Neural progenitor cell (in vitro differentiated cells): Measurements from ENCODE around the gene TBXAS1. TPM values are rescaled to one million over a fixed set of nuclear protein-coding genes. Genes with fewer than 3 reads are reported as not detected.

Experiments
- DNase-seq: peaks from one replicate; pipeline ENCODE4 v3.0.0-alpha.2; 2016; ENCODE audit warnings: low spot score
- H2AFZ ChIP-seq: fragments of 200-600 bp; sonication (generic); replicated peaks from 2 replicates; pipeline ENCODE4 v1.6.1; 2016; ENCODE audit warnings: antibody characterized with exemption
- H3F3A ChIP-seq: fragments of 200-600 bp; sonication (generic); 2 replicates; pipeline ENCODE4 v1.6.1; 2016; ENCODE audit warnings: antibody characterized with exemption, low read depth
- H3K27ac ChIP-seq: fragments of 200-600 bp; sonication (generic); 2 replicates; pipeline ENCODE4 v1.5.1; 2016; ENCODE audit warnings: mild to moderate bottlenecking
- H3K27me3 ChIP-seq: fragments of 200-600 bp; sonication (generic); 2 replicates; pipeline ENCODE4 v1.6.1; 2016; ENCODE audit warnings: mild to moderate bottlenecking, moderate library complexity
- H3K36me3 ChIP-seq: fragments of 200-600 bp; sonication (generic); 2 replicates; pipeline ENCODE4 v1.5.1; 2016
- H3K4me1 ChIP-seq: fragments of 200-600 bp; sonication (generic); 2 replicates; pipeline ENCODE4 v1.6.1; 2016; ENCODE audit warnings: mixed run types
- H3K4me2 ChIP-seq: fragments of 200-600 bp; sonication (generic); 2 replicates; pipeline ENCODE4 v1.6.1; 2016
- H3K4me3 ChIP-seq: fragments of 200-600 bp; sonication (generic); 2 replicates; pipeline ENCODE4 v1.5.1; 2016
- H3K79me2 ChIP-seq: fragments of 200-600 bp; sonication (generic); 2 replicates; pipeline ENCODE4 v1.6.1; 2016; ENCODE audit warnings: low read depth
- H3K9ac ChIP-seq: fragments of 200-600 bp; sonication (generic); 2 replicates; pipeline ENCODE4 v1.6.1; 2016
- H3K9me3 ChIP-seq: fragments of 200-600 bp; sonication (generic); 2 replicates; pipeline ENCODE4 v1.5.1; 2016; ENCODE audit warnings: low read depth
- H4K20me1 ChIP-seq: fragments of 200-600 bp; sonication (generic); 2 replicates; pipeline ENCODE4 v1.6.1; 2016; ENCODE audit warnings: low read depth
- H3K27ac Mint-ChIP-seq: 3 replicates; pipeline ENCODE4 v1.8.0; 2021; ENCODE audit warnings: mixed read lengths
- H3K27me3 Mint-ChIP-seq: 2 replicates; pipeline ENCODE4 v1.8.0; 2022; ENCODE audit warnings: low read depth, mild to moderate bottlenecking, inconsistent platforms, moderate library complexity, mixed read lengths; ENCODE audit not compliant: insufficient read depth
- H3K36me3 Mint-ChIP-seq: 3 replicates; pipeline ENCODE4 v1.8.0; 2021; ENCODE audit warnings: mixed read lengths
- H3K4me1 Mint-ChIP-seq: 3 replicates; pipeline ENCODE4 v1.8.0; 2021; ENCODE audit warnings: mixed read lengths
- H3K4me3 Mint-ChIP-seq: 3 replicates; pipeline ENCODE4 v1.8.0; 2021; ENCODE audit warnings: mild to moderate bottlenecking, moderate library complexity, mixed read lengths
- H3K9me3 Mint-ChIP-seq: 3 replicates; pipeline ENCODE4 v1.8.0; 2020; ENCODE audit warnings: mixed read lengths
- CTCF ChIP-seq: fragments of 200-600 bp; sonication (generic); IDR thresholded peaks from 2 replicates; pipeline ENCODE4 v1.5.1; 2017; ENCODE audit warnings: antibody characterized with exemption, mild to moderate bottlenecking
- EZH2 ChIP-seq: fragments of 200-600 bp; sonication (generic); IDR thresholded peaks from 2 replicates; pipeline ENCODE4 v1.6.1; 2017; ENCODE audit warnings: antibody characterized with exemption, mild to moderate bottlenecking, moderate library complexity
- EZH2phosphoT487 ChIP-seq: fragments of 200-600 bp; sonication (generic); IDR thresholded peaks from 2 replicates; pipeline ENCODE4 v1.6.1; 2017; ENCODE audit warnings: antibody characterized with exemption
- total RNA-seq: library from RNA; depleted of rRNA; stranded (reverse); fragments of >200 nt; gene quantifications from 2 replicates; pipeline ENCODE4 v1.2.3, GENCODE V29; 2015; ENCODE audit warnings: low replicate concordance

The TBXAS1 gene
- total RNA-seq, 1 donor from 2014 or later: not detected

GRCh38 chr7:139959285-139959628, 130.2 kb downstream of the TBXAS1 start:
- Histone ChIP-seq H3K4me3 (no peak overlapping the region), H3K79me2 (no peaks in the 10 kb centered on the region), H3K36me3 (no peaks in the 10 kb centered on the region), H3K9me3 (no peaks in the 10 kb centered on the region), H2AFZ (no peak overlapping the region), H3K4me2 (no peak overlapping the region), H3F3A (no peaks in the 10 kb centered on the region), H3K9ac (no peak overlapping the region), H3K27me3 (no peaks in the 10 kb centered on the region), H4K20me1 (no peaks in the 10 kb centered on the region), H3K4me1 (peaks cover 8% of the 10 kb centered on the region), H3K27ac (no peak overlapping the region)
- Mint-ChIP-seq H3K4me1 (peaks cover 13% of the 10 kb centered on the region), H3K9me3 (no peaks in the 10 kb centered on the region), H3K36me3 (no peaks in the 10 kb centered on the region), H3K27ac (no peak overlapping the region), H3K27me3 (peaks cover 3% of the 10 kb centered on the region), H3K4me3 (no peak overlapping the region)
- no peak for DNase-seq
- TF ChIP-seq CTCF (no peak), EZH2 (no peak), EZH2phosphoT487 (no peak)

GRCh38 chr7:139959718-139960117, 130.7 kb downstream of the TBXAS1 start:
- H3K27ac Mint-ChIP-seq: no peak overlapping the region
- H3K4me3 ChIP-seq: no peak overlapping the region
- peaks cover 7% of the 10 kb centered on the region for H3K4me1 ChIP-seq
- TF ChIP-seq CTCF: no peak
- TF ChIP-seq EZH2: no peak
- TF ChIP-seq EZH2phosphoT487: no peak
- H3K27ac ChIP-seq: no peak overlapping the region
- no peaks in the 10 kb centered on the region for H3K36me3 Mint-ChIP-seq
- no peak overlapping the region for H3K4me3 Mint-ChIP-seq
- H3K27me3 ChIP-seq: no peaks in the 10 kb centered on the region
- no peaks in the 10 kb centered on the region for H3K36me3 ChIP-seq
- peaks cover 13% of the 10 kb centered on the region for H3K4me1 Mint-ChIP-seq
- DNase-seq: no peak
- H3K27me3 Mint-ChIP-seq: peaks cover 3% of the 10 kb centered on the region
- H4K20me1 ChIP-seq: no peaks in the 10 kb centered on the region
- H3K9me3 Mint-ChIP-seq: no peaks in the 10 kb centered on the region
- no peak overlapping the region for H2AFZ ChIP-seq
- no peak overlapping the region for H3K9ac ChIP-seq
- no peaks in the 10 kb centered on the region for H3K79me2 ChIP-seq
- no peak overlapping the region for H3K4me2 ChIP-seq
- H3K9me3 ChIP-seq: no peaks in the 10 kb centered on the region
- no peaks in the 10 kb centered on the region for H3F3A ChIP-seq

- H3K27ac Mint-ChIP-seq: no peak overlapping the region
- no peak overlapping the region for H3K9ac ChIP-seq
- no peak overlapping the region for H2AFZ ChIP-seq
- peaks cover 3% of the 10 kb centered on the region for H3K4me1 ChIP-seq
- no peak overlapping the region for H3K4me2 ChIP-seq
- no peak overlapping the region for H3K4me3 Mint-ChIP-seq
- H3K79me2 ChIP-seq: no peaks in the 10 kb centered on the region
- H3K27me3 ChIP-seq: no peaks in the 10 kb centered on the region
- H3K4me3 ChIP-seq: no peak overlapping the region
- no peak overlapping the region for H3K27ac ChIP-seq
- peaks cover 13% of the 10 kb centered on the region for H3K4me1 Mint-ChIP-seq
- no peaks in the 10 kb centered on the region for H3K9me3 Mint-ChIP-seq
- DNase-seq: no peak
- H3K27me3 Mint-ChIP-seq: peaks cover 3% of the 10 kb centered on the region
- no peaks in the 10 kb centered on the region for H3F3A ChIP-seq
- no peaks in the 10 kb centered on the region for H3K36me3 ChIP-seq
- TF ChIP-seq EZH2 (no peak), EZH2phosphoT487 (no peak), CTCF (no peak)
- H4K20me1 ChIP-seq: no peaks in the 10 kb centered on the region
- no peaks in the 10 kb centered on the region for H3K36me3 Mint-ChIP-seq
- no peaks in the 10 kb centered on the region for H3K9me3 ChIP-seq
Observed at GRCh38 chr7:139960157-139960556, 131.1 kb downstream of the TBXAS1 start.
